Heart left ventricle (tissue), 16 donors: Measurements from ENCODE around the gene IGFBP5. TPM values are rescaled to one million over a fixed set of nuclear protein-coding genes. Genes with fewer than 3 reads are reported as not detected.
A peak's percentile ranks its signal among the peaks of the same experiment; 100 is the strongest.

Source experiments
- ATAC-seq, 4 donors: fragments of 200-7000 bp; cut with Tn5 transposase; one replicate each; pipeline ENCODE4 v1.9.1; 2020 to 2022; ENCODE audit warnings: moderate library complexity in 4 of 4, mild to moderate bottlenecking in 3 of 4, moderate number of reproducible peaks in 1 of 4
- DNase-seq, 5 donors: peaks; one replicate each; pipeline ENCODE4 v3.0.0-alpha.2; 2020
- H3K27ac ChIP-seq, 12 donors: fragments of 200-600 bp; sonication (generic) in 4 of 12; one replicate each; pipeline versions ENCODE4 v1.5.0 to v1.8.0; 2016 to 2022; ENCODE audit warnings: mild to moderate bottlenecking in 2 of 12
- H3K27me3 ChIP-seq, 9 donors: fragments of 200-600 bp; sonication (generic) in 2 of 9; one replicate each; pipeline versions ENCODE4 v1.5.1 to v1.8.0; 2016 to 2022; ENCODE audit warnings: mild to moderate bottlenecking in 3 of 9
- H3K36me3 ChIP-seq, 9 donors: fragments of 200-600 bp; sonication (generic) in 2 of 9; one replicate each; pipeline versions ENCODE4 v1.5.0 to v1.8.0; 2018 to 2022; ENCODE audit warnings: mild to moderate bottlenecking in 2 of 9
- H3K4me1 ChIP-seq, 12 donors: fragments of 200-600 bp; sonication (generic) in 4 of 12; one replicate each; pipeline versions ENCODE4 v1.5.0 to v1.8.0; 2016 to 2022; ENCODE audit warnings: mild to moderate bottlenecking in 3 of 12
- H3K4me3 ChIP-seq, 12 donors: fragments of 200-600 bp; sonication (generic) in 4 of 12; one replicate each; pipeline versions ENCODE4 v1.5.0 to v1.8.0; 2017 to 2022; ENCODE audit warnings: mild to moderate bottlenecking in 9 of 12, moderate library complexity in 4 of 12
- H3K9me3 ChIP-seq, 12 donors: fragments of 200-600 bp; sonication (generic) in 4 of 12; one replicate each; pipeline versions ENCODE4 v1.5.0 to v1.8.0; 2016 to 2022; ENCODE audit warnings: mild to moderate bottlenecking in 1 of 12
- CTCF ChIP-seq, 12 donors: fragments of 200-600 bp; sonication (generic) in 4 of 12; IDR thresholded peaks; one replicate each; pipeline versions ENCODE4 v1.5.0 to v1.8.0; 2018 to 2022; ENCODE audit warnings: antibody characterized with exemption in 12 of 12, mild to moderate bottlenecking in 5 of 12
- POLR2A ChIP-seq, 2 donors: fragments of 450-650 bp; IDR thresholded peaks; one replicate each; pipeline ENCODE4 v1.6.1; 2017; ENCODE audit warnings: antibody characterized with exemption in 2 of 2, mild to moderate bottlenecking in 2 of 2, moderate library complexity in 2 of 2
- WGBS, 4 donors: extraction: QIAGEN DNeasy Blood & Tissue Kit in 2 of 4; methylation state at CpG; one replicate each; pipeline versions ENCODE4 v1.1.5 to v1.1.7; 2013 to 2018; 5-methylcytosine and 5-hydroxymethylcytosine counted together
- intact Hi-C, 10 donors: fragments of 100-400 bp; cut with DNase I; formaldehyde crosslinking; loops; one replicate each; pipeline versions ENCODE4 v1.11.1 to v1.14.2; 2022
- polyA plus RNA-seq, 2 donors: library from polyadenylated mRNA; stranded (reverse); fragments of 200-250 nt; gene quantifications; one replicate each; pipeline ENCODE4 v1.2.3, GENCODE V29; 2013
- total RNA-seq, 9 donors: library from RNA; depleted of rRNA in 2 of 9; stranded (reverse); fragments of >200 nt in 2 of 9; fragmentation: NEBNext Ultra II Directional in 3 of 9; extraction: Animal tissue kit (Norgen Biotek cat#: 25700) in 3 of 9; gene quantifications; one replicate each; pipeline versions ENCODE4 v1.1.0 to v1.2.4, GENCODE V29; 2016 to 2023
- donor health status: ischemic (EF 13 %, LVEDD 7.1; RV severe dilation, severe dysfunction).
- donor health status: healthy with polysubstance abuse.
- donor health status: DM: no; HTN: yes; CAD: no.
- donor health status: DM: no; HTN: no; CAD: no.
- donor health status: ischemic (EF 25% LVEDD 6.9; RV normal size, moderate dysfunction).
- donor health status: ischemic (EF 25% LVEDD 5.7; RV mildly dilated, moderate dysfunction).
- donor health status: healthy.
- donor health status: DM: yes; HTN: yes; CAD: no.
- donor health status: ischemic (EF 35%, LVEDD 5.7; RV mildly dilated, moderate dysfunction).
- donor health status: nonischemic (EF 11% LVEDD 7.7; RV severe dilation, severe dysfunction).
- donor health status: DM: yes; HTN: yes; CAD: no.
- donor health status: PGD.
- donor health status: ischemic (EF 29% LVEDD 5.4; RV normal size, mild dysfunction).
- donor health status: nonischemic (EF 23%, LVEDD 6.1; RV moderate dilation, normal function).

Gene IGFBP5
- total and polyA plus RNA-seq, 11 donors, result 58.2 to 441 (median 129) TPM

GRCh38 chr2:216693414-216694080 is 1.8 kb downstream of the IGFBP5 start:
- intact Hi-C loops, result loop anchor here in 8 of 10 donors (5.0 to 10.0 kb wide), 10 partner anchors 161 to 1024 kb away; no protein-coding TSS in a partner anchor
- WGBS, 4 donors, result 2 to 4% (median 2%) methylated on average over 15 of the region's 15 CpGs
- DNase-seq, result no peak
- peak overlapping the region; percentile 53 to 80 (median 63) for H3K4me3 ChIP-seq
- H3K36me3 ChIP-seq, result peaks cover 0 to 13% (median 0%) of the 10 kb centered on the region in 9 donors
- peaks cover 0 to 63% (median 37%) of the 10 kb centered on the region in 12 donors for H3K4me1 ChIP-seq
- H3K9me3 ChIP-seq, result no peaks in the 10 kb centered on the region
- H3K27ac ChIP-seq, result peak overlapping the region; percentile 59 to 93 (median 88)
- no peak for TF ChIP-seq POLR2A (IDR thresholded peaks at IDR 0.05)
- no peak for TF ChIP-seq CTCF (IDR thresholded peaks at IDR 0.05)
- ATAC-seq, result no peak
- peaks cover 0 to 67% (median 0%) of the 10 kb centered on the region in 9 donors for H3K27me3 ChIP-seq

- peak overlapping the region; percentile 58 to 93 (median 88) for H3K27ac ChIP-seq
- TF ChIP-seq POLR2A (IDR thresholded peaks at IDR 0.05) (no peak), CTCF (IDR thresholded peaks at IDR 0.05) (no peak)
- H3K36me3 ChIP-seq, result peaks cover 0 to 19% (median 0%) of the 10 kb centered on the region in 9 donors
- no peaks in the 10 kb centered on the region for H3K9me3 ChIP-seq
- peaks cover 0 to 61% (median 0%) of the 10 kb centered on the region in 9 donors for H3K27me3 ChIP-seq
- intact Hi-C loops, result loop anchor here in 8 of 10 donors (5.0 to 10.0 kb wide), 10 partner anchors 162 to 1024 kb away; no protein-coding TSS in a partner anchor
- H3K4me1 ChIP-seq, result peaks cover 0 to 69% (median 37%) of the 10 kb centered on the region in 12 donors
- ATAC-seq, result peak; percentile 47 to 68 (median 55)
- H3K4me3 ChIP-seq, result peak overlapping the region; percentile 53 to 80 (median 63)
- 0 to 1% (median 1%) methylated on average over 28 of the region's 28 CpGs for WGBS, 4 donors
- peak; percentile 85 to 92 (median 90) for DNase-seq
Observed at GRCh38 chr2:216692636-216693413, 2.5 kb downstream of the IGFBP5 start.

GRCh38 chr2:216690853-216691741 is 4.3 kb downstream of the IGFBP5 start:
- ATAC-seq, result peak; percentile 75 to 82 (median 78)
- H3K4me1 ChIP-seq, result peaks cover 0 to 82% (median 33%) of the 10 kb centered on the region in 12 donors
- TF ChIP-seq CTCF (IDR thresholded peaks at IDR 0.05) (no peak), POLR2A (IDR thresholded peaks at IDR 0.05) (peak in 1 of 2 donors; percentile 23)

More at GRCh38 chr2:216690853-216691741, 4.3 kb downstream of the IGFBP5 start:
- DNase-seq, result peak; percentile 83 to 94 (median 91)
- Histone ChIP-seq H3K4me3 (peak overlapping the region in 10 of 12 donors; percentile 30 to 80 (median 63)), H3K27ac (peak overlapping the region; percentile 57 to 93 (median 86)), H3K9me3 (no peaks in the 10 kb centered on the region), H3K27me3 (peaks cover 0 to 60% (median 0%) of the 10 kb centered on the region in 9 donors), H3K36me3 (peaks cover 0 to 32% (median 4%) of the 10 kb centered on the region in 9 donors)
- intact Hi-C loops, result loop anchor here in 8 of 10 donors (5.0 to 10.0 kb wide), 10 partner anchors 164 to 1026 kb away; no protein-coding TSS in a partner anchor
- WGBS, 4 donors, result 9 to 14% (median 10%) methylated on average over 22 to 23 of the region's 23 CpGs
